ENCODE measurements around the gene CGRRF1. TPM values are rescaled to one million over a fixed set of nuclear protein-coding genes. Genes with fewer than 3 reads are reported as not detected.
A peak's percentile ranks its signal among the peaks of the same experiment; 100 is the strongest.

Gene CGRRF1
- total and polyA plus RNA-seq, 2 of the 13 experiments (the other 11 are each of a cell fraction or from before 2014, with no cell fraction given), result 16.8 to 18.2 TPM

- no peak for TF ChIP-seq DNMT1 (CRISPR knock-in tag; IDR thresholded peaks at IDR 0.05)
- peak; percentile 66; the same call in 1 of the 2 replicates for TF ChIP-seq SIN3A (IDR thresholded peaks at IDR 0.05; ENCODE audit: borderline replicate concordance, low read depth, low read length)
- peak; percentile 83 for TF ChIP-seq YY1 (IDR thresholded peaks at IDR 0.05; ENCODE audit: insufficient read depth, insufficient replicate concordance, low read depth, low read length)
- no peak for TF ChIP-seq ARNT2 (CRISPR knock-in tag; IDR thresholded peaks at IDR 0.05; ENCODE audit: low read depth)
- TF ChIP-seq PHF5A (CRISPR knock-in tag; IDR thresholded peaks at IDR 0.05; ENCODE audit: low read depth, unreplicated experiment), result no peak
- no peak for TF ChIP-seq ZNF761 (CRISPR knock-in tag; conservative IDR thresholded peaks at IDR 0.05)
- TF ChIP-seq ZNF292 (CRISPR knock-in tag; IDR thresholded peaks at IDR 0.05; ENCODE audit: borderline replicate concordance, low read depth), result no peak
- no peak for TF ChIP-seq GRHL1 (CRISPR knock-in tag; conservative IDR thresholded peaks at IDR 0.05)
- TF ChIP-seq ZBTB20 (CRISPR knock-in tag; IDR thresholded peaks at IDR 0.05; ENCODE audit: borderline replicate concordance, low read depth), result no peak
- peak; percentile 63; the same call in 1 of the 2 replicates for TF ChIP-seq ZSCAN9 (CRISPR knock-in tag; IDR thresholded peaks at IDR 0.05; ENCODE audit: borderline replicate concordance)
- TF ChIP-seq CBX1 (IDR thresholded peaks at IDR 0.05; ENCODE audit: low read depth), result peak; percentile 70
- peak; percentile 61 for TF ChIP-seq ZNF143 (CRISPR knock-in tag; IDR thresholded peaks at IDR 0.05)
- peak; percentile 78 for TF ChIP-seq HOXA3 (CRISPR knock-in tag; IDR thresholded peaks at IDR 0.05)
- no peak; the same call in 1 of the 2 replicates for TF ChIP-seq ZNF775 (CRISPR knock-in tag; IDR thresholded peaks at IDR 0.05; ENCODE audit: borderline replicate concordance)
- TF ChIP-seq ZNF501 (CRISPR knock-in tag; IDR thresholded peaks at IDR 0.05), result peak; percentile 97
- peak; percentile 56 for TF ChIP-seq ELF3 (CRISPR knock-in tag; IDR thresholded peaks at IDR 0.05)
- TF ChIP-seq PATZ1 (CRISPR knock-in tag; IDR thresholded peaks at IDR 0.05), result peak; percentile 80
- TF ChIP-seq SOX5 (CRISPR knock-in tag; IDR thresholded peaks at IDR 0.05; ENCODE audit: borderline replicate concordance), result peak; percentile 33; the same call in 1 of the 2 replicates
- TF ChIP-seq CREB3 (CRISPR knock-in tag; IDR thresholded peaks at IDR 0.05), result 0 out of 2 replicates have a peak, but pooled peaks have one; percentile 58
- no peak for TF ChIP-seq TEAD2 (CRISPR knock-in tag; IDR thresholded peaks at IDR 0.05)
- TF ChIP-seq BRCA1 (CRISPR knock-in tag; IDR thresholded peaks at IDR 0.05), result no peak
- TF ChIP-seq EZH2 (conservative IDR thresholded peaks at IDR 0.05; ENCODE audit: low read depth, low read length), result no peak
- no peak for TF ChIP-seq NFKBIZ (CRISPR knock-in tag; IDR thresholded peaks at IDR 0.05)
- peak; percentile 80; the same call in 1 of the 2 replicates for TF ChIP-seq KDM3A (CRISPR knock-in tag; IDR thresholded peaks at IDR 0.05; ENCODE audit: low read depth)
- TF ChIP-seq SP5 (CRISPR knock-in tag; IDR thresholded peaks at IDR 0.05; ENCODE audit: borderline replicate concordance, low read depth), result no peak
- peak; percentile 78 for TF ChIP-seq ERF (CRISPR knock-in tag; IDR thresholded peaks at IDR 0.05)
- TF ChIP-seq ZNF556 (CRISPR knock-in tag; IDR thresholded peaks at IDR 0.05; ENCODE audit: borderline replicate concordance), result no peak; the same call in 1 of the 2 replicates
Measured at GRCh38 chr14:54488646-54489317, 20.9 kb upstream of the CGRRF1 start, which contains the start of gene GMFB (continued).

Data from HepG2 (cell line).